H1 (cell line): ENCODE measurements around the gene SLC35G6. TPM values are rescaled to one million over a fixed set of nuclear protein-coding genes. Genes with fewer than 3 reads are reported as not detected.

ENCODE experiments used
- CTCF ChIA-PET: fragments of 300-600 bp; sonication (Branson Sonifier 250); formaldehyde crosslinking; loops from one replicate; lab custom pipeline; 2021; ENCODE audit not compliant: partially characterized antibody; lab: Charles Lee
- POLR2A ChIA-PET: fragments of 300-600 bp; sonication (Branson Sonifier 250); formaldehyde crosslinking; loops from one replicate; lab custom pipeline; 2021; ENCODE audit warnings: inconsistent platforms; ENCODE audit not compliant: partially characterized antibody; lab: Charles Lee
- DNase-seq, 2 experiments: peaks; one replicate each; pipeline versions ENCODE4 v3.0.0 to v3.0.0-alpha.2; 2010 to 2022; ENCODE audit warnings: low spot score in 2 of 2, low read depth in 1 of 2, mixed read lengths in 1 of 2
- FAIRE-seq: peaks from 2 replicates; lab custom pipeline; 2011; peaks lifted over from hg19 to GRCh38; lab: Jason Lieb, UNC
- H2AFZ ChIP-seq: 2 replicates; pipeline ENCODE4 v1.8.1; 2012; ENCODE audit warnings: low read length, inconsistent platforms
- H2AK5ac ChIP-seq: 2 replicates; pipeline ENCODE4 v1.6.1; 2013; ENCODE audit warnings: low read depth, low read length
- H2BK120ac ChIP-seq: replicated peaks from 2 replicates; pipeline ENCODE3; 2013; ENCODE audit warnings: low read depth, low read length, inconsistent platforms
- H2BK12ac ChIP-seq: 2 replicates; pipeline ENCODE4 v1.6.1; 2013; ENCODE audit warnings: low read depth, low read length
- H2BK15ac ChIP-seq: 2 replicates; pipeline ENCODE4 v1.6.1; 2013; ENCODE audit warnings: low read length
- H2BK20ac ChIP-seq: 2 replicates; pipeline ENCODE4 v1.6.1; 2013; ENCODE audit warnings: low read length
- H2BK5ac ChIP-seq: 2 replicates; pipeline ENCODE4 v1.6.1; 2013; ENCODE audit warnings: low read depth, low read length
- H3K14ac ChIP-seq: 2 replicates; pipeline ENCODE4 v1.6.1; 2013; ENCODE audit warnings: inconsistent platforms; ENCODE audit not compliant: insufficient read length
- H3K18ac ChIP-seq: 2 replicates; pipeline ENCODE4 v1.6.1; 2013; ENCODE audit warnings: low read length; ENCODE audit errors: extremely low read depth
- H3K23ac ChIP-seq: 2 replicates; pipeline ENCODE4 v1.6.1; 2013; ENCODE audit warnings: inconsistent platforms; ENCODE audit not compliant: insufficient read length
- H3K23me2 ChIP-seq: 2 replicates; pipeline ENCODE4 v1.6.1; 2013; ENCODE audit warnings: low read depth, low read length
- H3K27ac ChIP-seq: 2 replicates; pipeline ENCODE4 v1.6.1; 2011; ENCODE audit warnings: low read depth, low read length, inconsistent platforms
- H3K27me3 ChIP-seq, 4 experiments: replicated peaks in 1 of 4; 1 replicate in 1 of 4; 2 replicates in 3 of 4; pipeline versions ENCODE4 v1.6.1 to v1.8.1; 2011 to 2013; ENCODE audit warnings: low read length in 3 of 4, mild to moderate bottlenecking in 3 of 4, inconsistent platforms in 2 of 4, mixed read lengths in 2 of 4, moderate library complexity in 1 of 4; ENCODE audit not compliant: control insufficient read depth in 3 of 4, insufficient read depth in 3 of 4; ENCODE audit errors: extremely low read depth in 1 of 4
- H3K36me3 ChIP-seq, 4 experiments: 2 replicates each; pipeline versions ENCODE4 v1.6.1 to v1.8.1; 2011 to 2013; ENCODE audit warnings: mild to moderate bottlenecking in 4 of 4, low read length in 3 of 4, moderate library complexity in 2 of 4, control low read depth in 1 of 4, inconsistent platforms in 1 of 4; ENCODE audit not compliant: insufficient read depth in 4 of 4, control insufficient read depth in 2 of 4
- H3K4ac ChIP-seq: replicated peaks from 2 replicates; pipeline ENCODE3; 2013; ENCODE audit warnings: low read length, low read depth, mixed read lengths, inconsistent platforms; ENCODE audit not compliant: insufficient read length
- H3K4me1 ChIP-seq, 4 experiments: replicated peaks in 1 of 4; 1 replicate in 1 of 4; 2 replicates in 3 of 4; pipeline versions ENCODE4 v1.6.1 to v1.8.1; 2011 to 2013; ENCODE audit warnings: low read length in 3 of 4, inconsistent platforms in 2 of 4, mixed read lengths in 1 of 4; ENCODE audit not compliant: insufficient read depth in 4 of 4, control insufficient read depth in 3 of 4
- H3K4me2 ChIP-seq, 2 experiments: 2 replicates each; pipeline versions ENCODE4 v1.6.1 to v1.8.1; 2011 to 2013; ENCODE audit warnings: low read depth in 2 of 2, low read length in 2 of 2, control low read depth in 1 of 2, inconsistent platforms in 1 of 2, mild to moderate bottlenecking in 1 of 2; ENCODE audit not compliant: insufficient read depth in 1 of 2
- H3K4me3 ChIP-seq, 4 experiments: fragments of 200-600, 300-600 bp in 1 of 4; sonication (generic), shearing (Covaris generic), sonication (Bioruptor Twin) in 1 of 4; 2 replicates each; pipeline versions ENCODE4 v1.5.1 to v1.8.1; 2011 to 2016; ENCODE audit warnings: low read length in 4 of 4, low read depth in 3 of 4, control low read depth in 2 of 4, inconsistent platforms in 2 of 4, mild to moderate bottlenecking in 2 of 4, mixed read lengths in 1 of 4, moderate library complexity in 1 of 4; ENCODE audit not compliant: insufficient read depth in 2 of 4; ENCODE audit errors: extremely low read depth in 1 of 4
- H3K56ac ChIP-seq: replicated peaks from 2 replicates; pipeline ENCODE3; 2013; ENCODE audit warnings: low read depth, mild to moderate bottlenecking, mixed read lengths, low read length, inconsistent platforms; ENCODE audit not compliant: insufficient read length
- H3K79me1 ChIP-seq: 2 replicates; pipeline ENCODE4 v1.6.1; 2013; ENCODE audit warnings: low read depth, low read length, control low read depth
- H3K79me2 ChIP-seq, 2 experiments: 2 replicates each; pipeline versions ENCODE4 v1.6.1 to v1.8.1; 2012 to 2013; ENCODE audit warnings: low read length in 2 of 2, mild to moderate bottlenecking in 2 of 2, inconsistent platforms in 1 of 2; ENCODE audit not compliant: insufficient read depth in 2 of 2, control insufficient read depth in 1 of 2
- H3K9ac ChIP-seq, 4 experiments: replicated peaks in 1 of 4; 1 replicate in 1 of 4; 2 replicates in 3 of 4; pipeline versions ENCODE4 v1.6.1 to v1.8.1; 2011 to 2013; ENCODE audit warnings: low read depth in 3 of 4, low read length in 3 of 4, control low read depth in 2 of 4, mild to moderate bottlenecking in 2 of 4, moderate library complexity in 2 of 4, inconsistent platforms in 1 of 4; ENCODE audit errors: extremely low read depth in 1 of 4
- H3K9me3 ChIP-seq, 2 experiments: 2 replicates each; pipeline versions ENCODE4 v1.6.1 to v1.8.1; 2012 to 2013; ENCODE audit warnings: mild to moderate bottlenecking in 2 of 2, moderate library complexity in 2 of 2, control low read depth in 1 of 2, inconsistent platforms in 1 of 2, low read depth in 1 of 2, low read length in 1 of 2, mixed read lengths in 1 of 2; ENCODE audit not compliant: insufficient read depth in 2 of 2
- H4K20me1 ChIP-seq, 2 experiments: replicated peaks in 1 of 2; 2 replicates each; pipeline versions ENCODE3 to v1.8.1; 2011 to 2013; ENCODE audit warnings: inconsistent platforms in 2 of 2, low read length in 2 of 2, mild to moderate bottlenecking in 1 of 2; ENCODE audit not compliant: insufficient read depth in 2 of 2, control insufficient read depth in 1 of 2
- H4K5ac ChIP-seq: 2 replicates; pipeline ENCODE4 v1.6.1; 2013; ENCODE audit warnings: low read length, low read depth, mixed read lengths, inconsistent platforms; ENCODE audit not compliant: insufficient read length
- H4K8ac ChIP-seq: 2 replicates; pipeline ENCODE4 v1.8.0; 2013; ENCODE audit warnings: mild to moderate bottlenecking, moderate library complexity, low read length, inconsistent platforms; ENCODE audit not compliant: insufficient read depth; ENCODE audit errors: extremely low read depth
- H4K91ac ChIP-seq: replicated peaks from 2 replicates; pipeline ENCODE3; 2013; ENCODE audit warnings: low read length, mixed read lengths, inconsistent platforms; ENCODE audit not compliant: insufficient read length
- BRCA1 ChIP-seq: IDR thresholded peaks from 2 replicates; pipeline ENCODE4 v1.6.1; 2012; ENCODE audit warnings: low read depth, low read length, improper control_type of control experiment
- PHF8 ChIP-seq: fragments of 200-600 bp; sonication (generic); conservative IDR thresholded peaks from 2 replicates; pipeline ENCODE4 v1.7.1; 2012; ENCODE audit warnings: low read depth, mild to moderate bottlenecking, inconsistent platforms, low read length, moderate library complexity
- SP4 ChIP-seq: IDR thresholded peaks from 2 replicates; pipeline ENCODE4 v1.6.1; 2012; ENCODE audit warnings: low read length, inconsistent platforms
- WGBS, 2 experiments: shearing (Covaris generic) in 1 of 2; methylation state at CpG; one replicate each; pipeline versions ENCODE4 v1.1.6 to v1.1.7; 2013 to 2015; ENCODE audit warnings: low lambda C conversion rate in 2 of 2, mixed read lengths in 2 of 2, inconsistent platforms in 1 of 2, low coverage in 1 of 2, missing lambda C conversion rate in 1 of 2; ENCODE audit not compliant: insufficient replicate concordance in 2 of 2, insufficient coverage in 1 of 2, insufficient read length in 1 of 2; ENCODE audit errors: extremely low coverage in 1 of 2, missing lambda C conversion rate in 1 of 2; 5-methylcytosine and 5-hydroxymethylcytosine counted together
- polyA plus RNA-seq, 7 experiments: library from polyadenylated mRNA; depleted of rRNA in 3 of 7; stranded (reverse) in 5 of 7; unstranded in 2 of 7; fragments of >200 nt in 5 of 7; fragments of 200-250 nt in 2 of 7; gene quantifications; 1 replicate in 5 of 7; 2 replicates in 1 of 7; 4 replicates in 1 of 7; pipeline versions ENCODE4 v1.2.1 to v1.2.3, GENCODE V29; 2011 to 2013; ENCODE audit warnings: missing spikeins in 2 of 7, mixed read lengths in 2 of 7
- total RNA-seq: library from RNA; stranded (reverse); fragmentation: NEBNext Ultra II Directional; extraction: Animal tissue kit (Norgen Biotek cat#: 25700); gene quantifications from 2 replicates; pipeline ENCODE4 v1.2.1, GENCODE V29; 2021

SLC35G6 gene
- total and polyA plus RNA-seq, 2 of the 8 experiments (the other 6 are each of a cell fraction or from before 2014, with no cell fraction given) = 0.05 TPM; not detected in 1

GRCh38 chr17:7501729-7502128, 20.5 kb downstream of the SLC35G6 start:
- Histone ChIP-seq H4K20me1 (peaks cover 8 to 11% of the 10 kb centered on the region in 2 experiments), H3K36me3 (peaks cover 60 to 95% (median 78%) of the 10 kb centered on the region in 4 experiments), H2BK120ac (no peak overlapping the region), H3K23me2 (no peaks in the 10 kb centered on the region), H4K91ac (no peak overlapping the region), H3K27ac (no peak overlapping the region), H2BK20ac (no peak overlapping the region), H4K8ac (no peak overlapping the region), H3K4ac (no peak overlapping the region), H2BK12ac (no peak overlapping the region), H2BK5ac (no peak overlapping the region), H4K5ac (no peak overlapping the region), H3K79me2 (no peaks in the 10 kb centered on the region)
- FAIRE-seq = no peak
- CTCF ChIA-PET = interaction anchor here (1.1 to 7.0 kb wide), 10 partner anchors 8 to 140 kb away, joined by 3 to 82 read pairs (median 4); no protein-coding TSS in a partner anchor
- TF ChIP-seq BRCA1 = no peak
- TF ChIP-seq SP4 = no peak
- TF ChIP-seq PHF8 = no peak
- TF ChIP-seq, all 59 proteins: peak for 0
- no peak overlapping the region for H2AK5ac ChIP-seq
- H3K27me3 ChIP-seq = no peaks in the 10 kb centered on the region
- no peak overlapping the region for H3K18ac ChIP-seq
- DNase-seq = no peak
- no peak overlapping the region for H2AFZ ChIP-seq
- no peak overlapping the region for H3K9ac ChIP-seq
- H3K23ac ChIP-seq = no peak overlapping the region
- no peak overlapping the region for H2BK15ac ChIP-seq
- POLR2A ChIA-PET = interaction anchor here (0.7 to 4.4 kb wide), 4 partner anchors 17 to 146 kb away, joined by 3 to 18 read pairs (median 6); partner anchors contain the start of genes POLR2A and TMEM95
- no peak overlapping the region for H3K4me3 ChIP-seq
- H3K79me1 ChIP-seq = peaks cover 4% of the 10 kb centered on the region; the same call in 1 of the 2 replicates
- no peak overlapping the region for H3K56ac ChIP-seq
- H3K4me2 ChIP-seq = no peak overlapping the region
- no peaks in the 10 kb centered on the region for H3K9me3 ChIP-seq
- no peaks in the 10 kb centered on the region for H3K4me1 ChIP-seq
- WGBS, 2 experiments = 81% methylated on average over 14 of the region's 14 CpGs; no CpG with 5 or more reads in 1 of the 2 experiments
- H3K14ac ChIP-seq = no peak overlapping the region
